Frontal cortex (tissue), 4 donors: ENCODE measurements around the gene MLLT6. TPM values are rescaled to one million over a fixed set of nuclear protein-coding genes. Genes with fewer than 3 reads are reported as not detected.
"Not testable (repeated sequence)": the region's sequence is repeated elsewhere in the genome, so short reads cannot be mapped to it uniquely, and the experiment has no call there.

Experiments
- DNase-seq, 2 donors: peaks; one replicate each; pipeline ENCODE4 v3.0.0; 2012; ENCODE audit warnings: low spot score in 2 of 2
- FAIRE-seq: peaks from 2 replicates; lab custom pipeline; 2012; peaks lifted over from hg19 to GRCh38; lab: Jason Lieb, UNC
- total RNA-seq: library from RNA; depleted of rRNA; stranded (reverse); fragments of >200 nt; gene quantifications from one replicate; pipeline ENCODE4 v1.2.3, GENCODE V29; 2014
- donor health status: control.
- donor health status: control.
- donor health status: control.

MLLT6 gene
- total RNA-seq, 1 donor from 2014 or later: 16.3 TPM

GRCh38 chr17:38720941-38721340, 15.9 kb downstream of the MLLT6 start:
- FAIRE-seq (no peak), DNase-seq (no peak)

GRCh38 chr17:38721802-38722201, 16.7 kb downstream of the MLLT6 start:
- no peak for FAIRE-seq
- DNase-seq: no peak

GRCh38 chr17:38724337-38724988, 19.4 kb downstream of the MLLT6 start:
- peak; percentile 74 to 84 for DNase-seq
- no peak for FAIRE-seq

DNA sequence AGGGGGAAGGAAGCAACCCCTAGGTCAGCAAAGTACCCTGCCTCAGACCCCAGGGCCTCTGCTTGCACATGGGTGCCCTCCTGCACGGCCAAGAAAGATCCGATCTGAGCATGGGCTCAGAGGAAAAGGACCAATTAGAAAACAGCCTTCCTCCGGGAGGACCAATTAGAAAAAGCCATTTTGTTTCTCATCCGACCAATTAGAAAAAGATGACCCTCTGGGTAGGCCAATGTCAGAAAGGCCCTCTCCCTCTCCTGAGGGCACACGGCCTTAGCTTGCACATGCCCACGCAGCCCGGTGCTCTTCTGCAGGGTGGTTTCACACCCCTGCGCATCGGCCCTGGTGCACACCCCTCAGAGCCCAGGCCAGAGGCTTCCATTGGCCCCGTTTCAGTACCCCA, 20.0 kb downstream of the MLLT6 start:
- FAIRE-seq (no peak), DNase-seq (no peak)

GRCh38 chr17:38726145-38726544, 21.1 kb downstream of the MLLT6 start:
- FAIRE-seq, DNase-seq: not testable (repeated sequence)

DNA sequence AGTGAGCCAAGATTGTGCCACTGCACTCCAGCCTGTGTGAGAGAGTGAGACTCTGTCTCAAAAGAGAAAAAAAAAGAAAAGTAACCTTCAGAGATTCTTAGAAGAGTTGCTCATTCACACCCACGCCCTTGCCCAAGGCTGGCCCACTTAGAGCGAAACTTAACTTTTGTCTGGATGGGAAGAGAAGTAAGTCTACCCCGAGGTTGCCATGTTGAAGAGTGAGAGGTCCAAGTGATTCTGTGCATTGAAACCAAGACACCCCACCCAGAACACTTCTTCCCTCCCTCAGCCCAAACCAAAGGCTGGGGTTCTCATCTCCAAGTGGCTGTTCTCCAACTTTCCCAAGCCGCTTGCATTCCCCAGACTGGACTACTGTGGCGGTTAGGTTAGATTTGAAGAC, 22.7 kb downstream of the MLLT6 start:
- no peak for DNase-seq
- no peak for FAIRE-seq

DNA sequence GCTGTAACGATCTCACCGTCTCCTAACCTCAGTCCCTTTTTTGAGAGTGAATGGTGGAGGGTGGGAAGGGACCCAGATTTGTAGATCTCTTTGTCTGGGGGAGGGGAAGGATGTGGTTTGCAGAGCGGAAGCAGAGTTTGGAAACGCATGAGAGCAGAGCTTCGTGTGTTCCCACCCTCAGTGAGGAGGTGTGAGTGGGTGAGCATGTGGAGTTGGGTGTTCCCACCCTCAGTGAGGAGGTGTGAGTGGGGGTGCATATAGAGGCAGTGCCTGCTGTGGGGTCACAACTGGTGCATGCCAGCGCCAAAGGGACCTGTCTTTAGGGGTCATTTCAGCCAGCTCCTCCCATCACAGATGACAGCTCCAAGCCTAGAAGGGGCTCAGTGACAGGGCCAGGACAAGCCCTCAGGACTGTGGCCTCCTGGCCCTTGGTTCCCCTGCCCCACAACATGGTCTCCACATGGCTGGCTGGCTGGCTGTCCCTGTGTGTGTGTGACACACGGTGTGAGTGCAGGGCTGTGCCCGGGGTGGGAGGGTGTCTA, 23.3 kb downstream of the MLLT6 start:
- no peak for FAIRE-seq
- DNase-seq: no peak

DNA sequence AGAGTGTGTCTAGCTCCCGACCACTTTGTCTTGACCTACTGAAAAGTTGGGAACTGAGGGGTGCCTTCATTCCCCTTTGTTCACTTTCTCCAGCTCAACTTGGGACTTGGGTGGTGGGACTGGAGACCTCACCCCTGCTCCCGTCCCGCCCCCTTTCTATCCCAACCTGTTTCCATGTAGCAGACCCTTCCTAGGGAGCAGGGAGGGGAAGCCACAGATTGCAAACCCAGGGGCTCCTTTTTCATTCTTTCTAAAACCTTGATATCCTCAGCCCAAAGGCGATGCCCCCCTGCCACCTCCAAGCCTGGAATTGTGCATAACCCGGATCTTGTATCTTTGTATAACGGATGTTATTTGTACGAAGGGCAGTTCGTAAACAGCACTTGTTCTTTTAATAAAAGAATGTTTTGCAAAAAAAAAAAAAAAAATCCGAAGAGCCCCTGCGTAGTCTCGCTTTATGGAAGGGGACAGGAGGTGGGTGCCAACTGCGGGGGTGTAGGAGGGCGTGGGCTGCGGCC, 24.4 kb downstream of the MLLT6 start:
- FAIRE-seq: no peak

GRCh38 chr17:38729886-38730525, 24.9 kb downstream of the MLLT6 start, which contains the start of gene CISD3:
Gene CISD3, plus strand, starts transcription at chr17:38730341. Its CDS starts 18 bp downstream, at chr17:38730359.
- FAIRE-seq (no peak), DNase-seq (peak; percentile 94)

More for the DNA sequence above, 24.4 kb downstream of the MLLT6 start:
- no peak for DNase-seq

DNA sequence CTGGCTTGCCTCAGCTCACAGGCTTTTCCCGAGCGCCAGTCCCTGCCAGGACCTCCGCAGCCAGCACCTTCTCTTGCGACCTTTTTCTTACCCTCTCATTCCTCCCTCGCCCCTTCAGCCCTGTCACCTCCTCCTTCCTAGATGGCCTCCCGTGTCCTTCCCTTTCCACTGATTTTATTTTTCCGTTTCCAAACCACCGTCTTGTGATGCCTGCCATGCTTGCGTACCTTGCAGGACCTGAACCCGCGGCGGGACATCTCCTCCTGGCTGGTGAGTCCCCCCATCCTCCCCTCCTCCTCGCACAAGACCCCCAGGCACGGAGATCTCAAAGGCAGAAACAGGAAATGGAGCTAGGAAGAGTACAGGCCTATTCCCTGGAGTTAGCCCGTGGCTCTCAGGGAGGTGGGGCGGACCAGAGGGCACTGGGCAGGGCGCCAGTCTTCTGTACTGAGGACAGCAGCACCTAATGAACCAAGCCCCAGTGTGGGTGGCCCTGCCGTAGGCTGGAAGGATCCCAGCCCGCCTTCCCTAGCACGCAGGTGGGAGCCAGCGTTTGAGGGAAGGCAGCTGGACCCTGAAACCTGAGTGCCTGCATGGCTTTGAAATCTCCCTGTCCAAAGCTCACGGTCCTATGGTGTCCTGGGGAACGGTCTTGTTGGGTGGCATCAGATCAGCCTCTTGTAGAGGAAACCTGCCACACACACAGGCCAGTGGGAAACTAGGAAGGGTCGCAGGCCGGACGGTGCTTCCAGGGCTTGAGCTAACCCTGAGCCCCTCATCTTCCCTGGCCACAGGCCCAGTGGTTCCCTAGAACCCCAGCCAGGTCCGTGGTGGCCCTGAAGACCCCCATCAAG, 25.7 kb downstream of the MLLT6 start:
- FAIRE-seq: no peak

GRCh38 chr17:38731526-38732294, 26.6 kb downstream of the MLLT6 start:
- DNase-seq (no peak), FAIRE-seq (no peak)

More for the DNA sequence above, 25.7 kb downstream of the MLLT6 start:
- no peak for DNase-seq

DNA sequence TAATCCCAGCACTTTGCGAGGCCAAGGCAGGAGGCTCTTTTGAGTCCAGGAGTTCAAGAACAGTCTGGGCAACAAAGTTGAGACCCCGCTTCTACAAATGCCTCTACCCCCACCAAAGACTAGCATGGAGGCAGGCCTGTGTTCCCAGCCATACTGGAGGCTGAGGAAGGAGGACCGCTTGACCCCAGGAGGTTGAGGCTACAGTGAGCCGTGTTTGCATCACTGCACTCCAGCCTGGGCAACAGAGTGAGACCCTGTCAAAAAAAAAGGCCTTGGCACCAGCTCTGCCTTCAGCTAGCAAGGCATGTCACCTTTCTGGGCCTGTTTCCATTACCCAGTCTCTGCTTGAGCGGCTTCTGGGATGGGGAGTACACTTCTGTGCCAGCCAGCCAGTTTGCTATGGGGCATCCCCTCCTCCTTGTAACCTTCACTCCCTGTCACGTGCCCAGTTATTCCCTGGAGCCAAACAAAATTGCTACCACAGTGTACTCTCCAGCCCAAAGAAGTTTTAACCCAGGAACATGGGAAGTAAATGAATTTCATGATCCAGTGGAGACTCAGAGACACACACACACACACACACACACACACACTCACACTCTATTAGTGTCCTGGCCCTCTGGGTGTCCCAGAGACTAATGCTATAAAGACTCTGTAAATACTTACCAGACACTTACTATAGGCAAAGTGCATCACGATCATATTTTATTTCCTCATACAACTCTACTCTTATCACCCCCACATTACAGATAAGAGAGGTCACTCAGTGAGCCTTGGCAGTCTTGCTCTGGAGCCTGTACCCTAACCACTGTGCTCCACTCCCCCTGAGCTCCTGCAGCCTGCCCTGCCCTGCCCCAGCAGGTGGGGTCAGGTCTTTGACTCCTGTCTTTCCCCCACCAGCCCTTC, 27.6 kb downstream of the MLLT6 start:
- no peak for DNase-seq
- FAIRE-seq: no peak

GRCh38 chr17:38733282-38733981, 28.4 kb downstream of the MLLT6 start:
- DNase-seq (no peak), FAIRE-seq (no peak)

DNA sequence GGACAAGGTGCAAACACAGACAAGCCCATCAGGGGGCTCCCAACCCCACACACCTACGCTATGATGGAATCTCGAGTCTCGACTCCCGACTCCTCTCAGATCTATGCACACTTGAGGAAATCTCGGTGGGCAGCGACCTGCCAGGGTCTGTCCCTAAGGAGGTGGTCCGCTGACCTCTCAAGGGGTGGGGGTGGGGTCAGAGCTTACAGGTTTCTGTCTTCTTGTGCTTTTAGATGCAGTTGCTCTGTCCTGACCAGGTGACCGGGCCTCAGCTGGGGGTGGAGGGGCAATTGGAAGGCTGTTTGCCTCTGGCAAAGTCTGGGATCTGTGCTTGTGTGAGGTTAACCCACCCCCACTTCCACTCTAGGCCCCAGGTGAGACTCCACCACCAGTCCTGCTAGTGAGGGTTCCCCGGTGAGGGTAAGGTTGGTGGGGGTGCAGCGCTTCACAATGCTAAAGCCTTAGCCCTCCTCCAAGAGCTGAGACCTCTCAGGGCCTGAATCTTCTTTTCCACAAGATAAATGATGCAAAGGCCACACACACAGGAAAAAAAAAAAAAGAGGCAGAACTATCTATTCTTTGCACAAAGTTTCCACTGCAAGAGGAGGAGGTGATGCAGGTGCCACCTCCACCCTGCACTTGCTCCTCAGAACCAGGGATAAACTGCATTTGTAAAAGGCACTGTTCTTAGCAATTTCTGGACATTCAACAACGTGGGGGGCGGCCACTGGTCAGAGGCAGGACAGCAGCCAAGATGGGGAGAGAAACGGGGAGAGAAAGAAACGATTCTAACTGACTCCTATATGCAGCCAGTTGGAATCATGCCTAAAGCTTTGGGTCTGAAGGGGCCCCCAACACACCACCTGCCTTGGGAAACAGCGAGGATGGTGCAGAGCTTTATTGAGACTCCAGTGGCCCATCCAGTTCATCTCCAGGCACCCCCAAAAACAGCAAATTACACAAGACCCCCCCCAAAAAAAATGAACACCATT, 29.2 kb downstream of the MLLT6 start:
- FAIRE-seq (no peak), DNase-seq (no peak)

DNA sequence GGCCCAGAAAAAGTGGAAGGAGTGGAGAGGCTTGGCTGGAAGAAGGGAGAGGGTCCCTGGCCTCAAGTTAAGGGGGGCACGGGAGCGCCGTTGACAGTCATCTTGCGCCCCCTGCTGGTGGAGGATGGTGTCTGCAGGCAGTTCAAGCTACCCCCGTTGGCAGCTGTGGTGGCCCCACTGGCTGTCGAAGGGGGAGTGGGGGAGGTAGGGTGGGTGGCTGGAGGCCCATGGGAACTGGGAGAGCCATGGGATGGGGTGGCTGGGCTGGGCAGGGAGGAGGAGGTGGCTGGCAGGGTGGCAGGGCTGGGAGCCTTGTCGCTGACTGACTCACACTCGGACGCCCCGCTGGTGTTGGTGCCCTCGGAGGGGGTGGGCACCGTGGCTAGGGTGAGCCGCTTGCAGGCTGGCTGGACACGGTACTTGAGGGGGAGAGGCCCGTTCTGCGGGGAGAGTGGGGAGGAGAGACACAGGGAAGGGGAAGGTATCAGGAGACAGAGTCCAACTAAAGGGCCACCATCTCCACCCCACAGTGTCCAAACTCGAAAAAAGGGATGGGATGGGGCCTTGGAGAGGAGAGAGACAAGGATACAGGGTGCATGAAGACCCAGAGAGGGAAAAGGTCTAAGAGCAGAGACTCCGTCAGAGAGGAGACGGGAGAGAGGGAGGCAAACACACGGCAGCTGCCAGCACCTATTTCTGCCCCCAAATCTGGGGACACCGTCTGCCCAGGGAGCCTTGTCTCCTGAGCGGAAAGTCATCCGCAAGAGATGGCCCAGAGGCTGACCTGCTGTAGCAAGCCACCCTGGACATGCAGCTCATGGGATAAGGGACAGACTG, 30.3 kb downstream of the MLLT6 start:
- FAIRE-seq (no peak), DNase-seq (peak; percentile 78 to 87)
